Suppressor macrophage (primary cell): ENCODE results near the gene CALML5.
"Not testable (repeated sequence)": the region's sequence is repeated elsewhere in the genome, so short reads cannot be mapped to it uniquely, and the experiment has no call there.

Experiments used
- DNase-seq, 4 experiments: peaks; one replicate each; pipeline ENCODE4 v3.0.0-alpha.2; 2020 to 2022

CALML5 gene

GRCh38 chr10:5480162-5480941 is 19.0 kb downstream of the CALML5 start:
- DNase-seq: no peak

DNA sequence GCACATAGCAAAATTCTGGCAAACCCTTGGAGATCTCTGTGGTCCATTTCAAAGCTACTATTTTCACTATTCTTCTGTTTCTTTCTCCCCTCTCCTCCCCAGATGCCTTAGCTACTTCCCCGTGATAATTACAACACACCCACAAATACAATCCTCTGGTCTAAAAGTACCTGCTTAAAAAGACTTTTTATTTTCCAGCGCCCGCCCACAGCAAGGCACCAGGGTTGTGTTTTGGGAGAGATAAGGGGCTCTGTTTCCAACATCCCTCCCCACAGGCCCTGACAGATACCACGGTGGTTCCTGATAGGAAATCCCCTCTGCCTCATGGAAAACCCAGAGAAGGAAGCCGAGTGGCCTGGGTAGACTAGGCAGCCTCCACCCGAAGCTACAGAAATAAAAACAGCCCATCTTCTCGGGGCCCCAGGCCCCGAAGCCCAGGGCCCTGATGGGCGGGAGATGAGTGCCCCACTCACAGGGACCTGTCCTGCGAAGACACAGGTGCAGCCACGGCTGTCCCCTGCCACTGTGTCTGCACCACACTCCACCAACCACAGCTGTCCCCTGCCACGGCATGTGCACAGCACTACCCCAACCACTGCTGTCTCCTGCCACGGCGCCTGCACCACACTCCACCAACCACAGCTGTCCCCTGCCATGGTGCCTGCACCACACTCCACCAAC is 19.7 kb downstream of the CALML5 start:
- peak in 1 of 4 experiments; percentile 5 for DNase-seq

- DNase-seq: no peak
These were observed 20.6 kb downstream of the CALML5 start for GRCh38 chr10:5478694-5479305.

DNA sequence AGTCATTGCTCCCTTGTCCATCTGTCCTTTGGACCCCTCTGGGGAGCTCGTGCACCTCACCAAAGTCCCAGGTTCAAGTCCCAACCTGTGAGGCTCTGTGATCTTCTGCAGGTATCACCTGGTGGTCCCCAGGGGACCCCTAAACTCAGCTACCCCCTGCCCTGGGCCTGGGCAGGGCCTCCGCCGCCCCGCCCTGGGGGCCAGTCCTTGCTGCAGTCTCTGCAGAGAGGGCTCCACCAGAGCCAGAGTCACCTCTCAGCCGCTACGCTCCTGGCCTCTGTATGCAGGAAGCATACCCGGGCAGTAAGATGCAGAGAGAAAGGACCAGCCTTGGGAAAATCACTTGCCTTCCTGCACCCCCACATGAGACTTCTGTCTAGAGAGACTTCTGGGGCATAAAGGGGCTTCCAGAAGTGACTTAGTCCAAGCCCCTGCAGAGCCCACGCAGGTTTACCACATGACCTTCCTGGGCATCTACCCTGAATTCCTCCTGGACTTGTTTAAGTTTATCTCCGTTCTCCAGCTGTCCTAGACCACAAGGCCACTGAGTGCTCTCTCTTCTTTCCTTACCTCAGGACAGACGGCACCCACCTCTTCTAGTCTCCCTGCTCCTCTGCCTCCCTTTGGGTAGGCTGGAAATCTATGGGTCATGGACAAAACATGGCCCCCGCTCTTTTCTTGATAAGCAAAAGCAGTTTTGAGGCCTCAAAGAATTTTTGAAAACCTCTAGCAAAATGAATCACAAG is 21.2 kb downstream of the CALML5 start:
- DNase-seq: no peak

DNA sequence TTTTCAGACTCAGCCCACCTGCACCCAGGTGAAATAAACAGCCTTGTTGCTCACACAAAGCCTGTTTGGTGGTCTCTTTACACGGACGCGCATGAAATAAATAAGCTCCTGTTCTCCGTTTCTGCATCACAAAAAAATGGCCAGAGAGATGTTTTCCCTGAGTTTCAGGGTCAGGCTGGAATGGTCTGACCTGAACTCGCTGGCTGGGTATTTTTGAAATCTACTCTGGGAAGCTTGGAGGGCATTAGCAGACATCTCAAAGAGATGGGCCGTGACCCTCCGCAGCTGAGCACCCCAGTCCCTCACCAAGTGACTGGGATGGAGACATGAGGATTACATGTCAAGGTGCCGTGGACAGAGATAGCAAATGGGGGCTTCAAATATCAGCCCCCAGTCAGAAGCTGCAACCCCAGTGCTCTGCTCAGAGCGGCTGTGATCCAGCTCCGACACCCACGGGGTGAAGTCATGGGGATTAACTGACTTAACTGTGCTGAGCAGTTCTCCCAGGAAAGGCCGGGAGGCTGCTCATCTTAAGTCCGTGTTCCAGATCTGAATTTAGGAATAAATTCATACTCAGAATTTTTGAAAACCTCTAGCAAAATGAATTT is 22.3 kb downstream of the CALML5 start:
- no peak for DNase-seq

- DNase-seq: not testable (repeated sequence)
These were observed 23.2 kb downstream of the CALML5 start for GRCh38 chr10:5475974-5476807.

DNA sequence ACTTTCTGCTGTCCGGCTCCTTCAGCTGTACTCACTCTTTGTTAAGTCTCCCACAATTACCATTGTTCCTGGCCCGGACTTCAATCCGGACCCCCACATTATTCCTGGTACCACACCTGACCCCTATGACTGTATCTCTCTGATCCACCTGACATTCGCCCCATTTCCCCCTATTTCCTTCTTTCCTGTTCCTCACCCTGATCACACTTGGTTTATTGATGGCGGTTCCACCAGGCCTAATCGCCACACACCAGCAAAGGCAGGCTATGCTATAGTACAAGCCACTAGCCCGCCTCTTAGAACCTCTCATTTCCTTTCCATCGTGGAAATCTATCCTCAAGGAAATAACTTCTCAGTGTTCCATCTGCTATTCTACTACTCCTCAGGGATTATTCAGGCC is 24.3 kb downstream of the CALML5 start:
- DNase-seq: not testable (repeated sequence)

- DNase-seq: not testable (repeated sequence)
These were observed 24.7 kb downstream of the CALML5 start for GRCh38 chr10:5474642-5475041.

GRCh38 chr10:5470062-5470751 is 29.2 kb downstream of the CALML5 start:
- no peak for DNase-seq

GRCh38 chr10:5469353-5470061 is 29.9 kb downstream of the CALML5 start:
- no peak for DNase-seq

DNA sequence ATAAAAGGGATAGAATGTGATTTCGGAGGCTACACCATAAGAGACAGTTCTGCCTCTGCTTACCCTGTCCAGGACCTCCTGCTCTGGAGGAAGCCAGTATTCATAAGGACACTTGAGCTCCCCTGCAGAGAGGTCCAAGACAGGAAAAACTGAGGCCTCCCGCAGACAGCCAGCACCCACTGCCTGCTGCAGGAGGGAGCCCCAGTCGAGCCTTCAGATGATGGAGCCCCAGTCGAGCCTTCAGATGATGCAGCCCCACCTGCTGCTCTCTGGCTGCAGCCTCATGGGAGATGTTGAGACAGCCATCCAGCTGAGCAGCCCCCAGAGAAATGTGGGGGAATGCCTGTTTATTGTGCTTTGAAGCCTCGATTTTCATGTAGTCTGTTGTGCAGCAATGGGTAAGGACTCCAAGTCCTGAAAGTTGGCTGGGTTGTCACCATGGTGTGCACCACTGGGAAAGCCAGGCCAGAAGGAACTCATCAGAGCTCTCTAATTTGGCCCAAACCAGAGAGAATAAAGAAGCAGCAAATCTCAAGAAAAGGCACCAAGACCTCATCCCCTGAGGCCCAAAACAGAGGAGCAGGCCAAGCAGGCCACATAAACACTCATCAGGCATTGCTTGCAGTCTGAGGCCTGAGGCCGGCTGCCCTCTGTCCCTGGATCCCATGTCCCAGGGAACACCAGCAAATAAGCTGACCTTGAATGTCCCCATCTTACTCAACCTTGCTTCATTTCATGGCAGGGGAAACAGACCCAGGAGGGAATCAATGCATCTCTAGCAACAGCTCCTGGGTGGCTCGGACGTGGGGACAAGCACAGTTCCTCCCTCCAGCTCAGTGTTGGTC is 30.9 kb downstream of the CALML5 start:
- DNase-seq: no peak

DNA sequence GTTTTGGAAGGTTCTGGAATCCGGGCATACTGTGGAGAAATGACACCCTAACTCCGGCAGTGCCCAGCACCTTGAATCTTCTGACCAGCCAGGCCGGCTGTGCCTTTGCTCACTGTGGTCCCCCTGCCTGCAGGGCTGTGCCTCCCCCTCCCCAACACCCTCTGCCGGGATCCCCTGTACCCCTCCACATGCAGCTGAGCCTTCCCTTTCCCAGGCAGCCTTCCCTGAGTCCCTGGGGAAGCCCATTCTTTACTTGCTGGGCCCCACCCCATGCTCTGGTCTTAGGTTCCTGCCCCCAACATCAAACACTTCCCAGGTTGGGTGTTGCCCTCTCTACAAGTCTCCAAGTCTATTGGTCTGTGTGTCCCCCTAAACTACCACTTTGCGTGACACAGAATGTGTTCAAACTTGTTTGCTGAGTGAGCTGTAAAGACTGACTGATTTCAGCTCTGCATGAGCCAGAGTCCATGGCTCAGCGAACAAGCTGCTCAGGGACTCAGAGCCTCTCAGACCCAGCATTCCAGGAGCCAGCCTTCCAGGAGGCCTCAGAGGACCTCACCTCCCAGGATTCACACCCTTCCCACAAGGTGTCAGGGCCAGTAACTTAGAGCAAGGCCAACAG is 31.6 kb downstream of the CALML5 start:
- DNase-seq: no peak

GRCh38 chr10:5467207-5467535 is 32.2 kb downstream of the CALML5 start:
- DNase-seq: no peak

- DNase-seq: no peak
These were observed 32.7 kb downstream of the CALML5 start for GRCh38 chr10:5466451-5467206.

DNA sequence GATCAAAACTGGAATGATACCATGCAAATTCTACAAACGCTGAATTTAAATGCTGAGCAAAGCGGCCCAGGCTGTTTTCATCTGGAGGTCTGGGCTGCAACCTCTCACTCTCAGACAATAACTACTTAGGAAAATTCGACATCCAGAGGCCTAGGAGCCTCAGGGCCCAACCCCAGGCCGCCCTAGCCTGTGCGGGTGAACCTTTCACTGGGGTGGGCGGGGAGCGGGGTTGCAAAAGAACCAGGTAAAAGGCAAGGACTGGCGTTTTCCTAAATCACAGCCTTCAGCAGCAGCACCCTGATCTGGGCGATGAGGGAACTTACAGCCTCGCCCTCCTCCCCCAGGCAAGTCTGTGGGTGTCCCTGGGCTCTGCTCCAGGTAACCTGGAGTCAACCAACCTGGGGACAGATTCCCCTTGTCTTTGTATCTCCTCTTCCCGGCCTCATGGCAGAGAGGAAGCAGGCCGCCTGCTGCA is 33.4 kb downstream of the CALML5 start:
- no peak for DNase-seq

- no peak for DNase-seq
These were observed 34.8 kb downstream of the CALML5 start for GRCh38 chr10:5464546-5464945.

DNA sequence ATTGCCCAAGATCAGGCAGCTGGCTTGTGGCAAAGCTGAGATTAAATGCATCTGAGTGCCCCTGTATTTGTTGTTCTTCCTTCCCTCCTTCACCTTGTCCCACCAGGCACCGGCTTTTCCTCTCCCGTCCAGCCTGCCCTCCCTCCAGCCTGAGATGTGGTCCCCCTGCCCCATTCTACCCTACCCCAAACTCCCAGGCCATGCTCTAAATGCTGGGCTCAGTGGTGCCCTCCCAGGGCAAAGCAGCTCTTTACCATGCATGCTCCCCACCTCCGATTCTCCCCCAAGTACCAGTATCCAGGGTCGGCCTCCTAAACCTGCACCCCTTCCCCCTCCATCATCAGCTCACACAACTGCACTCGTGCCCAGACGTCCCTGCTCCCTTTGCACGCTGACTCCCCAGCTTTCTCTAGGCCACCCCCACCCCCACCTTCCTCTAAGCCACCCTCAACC is 36.5 kb downstream of the CALML5 start:
- no peak for DNase-seq
